HG03064 (cell line): ENCODE data around the gene DUT.

ENCODE experiments used
- ATAC-seq: cut with Tn5 transposase; IDR thresholded peaks from one replicate; pipeline ENCODE4 v1.9.1; 2021; ENCODE audit warnings: low read depth; ENCODE audit not compliant: unreplicated experiment

DUT gene

GRCh38 chr15:48330855-48331795, at the start of gene DUT:
TSS of gene DUT (plus strand) at chr15:48331429. CDS start at chr15:48331516, 87 bp downstream.
- ATAC-seq, result peak; percentile 90

DNA sequence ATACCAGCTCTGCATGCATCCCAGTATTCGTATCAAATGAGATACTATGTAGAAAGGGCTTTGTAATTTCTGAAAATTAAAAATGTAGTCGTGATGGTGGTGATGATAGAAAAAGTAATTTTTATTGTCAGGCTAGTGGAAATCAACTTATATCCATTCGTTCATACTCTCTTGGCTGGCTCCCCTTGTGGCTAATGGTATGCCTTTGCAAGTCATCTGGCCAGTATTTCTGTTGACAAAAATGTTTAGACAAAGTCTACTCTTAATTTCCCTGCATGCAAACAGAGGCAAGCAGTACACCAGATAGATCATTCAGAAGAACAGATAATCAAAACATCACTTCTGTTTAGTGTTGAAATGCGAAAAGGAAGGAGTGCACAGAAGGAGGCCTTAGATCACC, 49.6 kb upstream of the DUT start:
- ATAC-seq, result no peak

GRCh38 chr15:48282216-48282615, 49.0 kb upstream of the DUT start:
- ATAC-seq, result no peak

- no peak for ATAC-seq
These were observed 47.7 kb upstream of the DUT start for GRCh38 chr15:48283396-48284145.

- no peak for ATAC-seq
These were observed 45.7 kb upstream of the DUT start for GRCh38 chr15:48285329-48286214.

DNA sequence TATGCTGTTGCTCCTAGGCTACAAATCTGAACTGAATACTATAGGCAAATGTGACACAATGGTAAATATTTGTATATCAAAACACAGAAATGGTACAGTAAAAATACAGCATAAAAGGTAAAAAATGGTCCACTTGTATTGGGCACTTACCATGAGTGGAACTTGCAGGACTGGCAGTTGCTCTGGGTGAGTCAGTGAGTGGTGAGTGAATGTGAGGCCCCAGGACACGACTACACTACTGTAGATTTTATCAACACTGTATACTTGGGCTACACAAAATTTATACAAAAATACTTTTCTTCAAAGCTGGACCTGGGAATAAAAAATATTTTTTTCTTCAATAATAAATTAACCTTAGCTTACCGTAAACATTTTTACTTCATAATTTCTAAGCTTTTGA, 41.6 kb upstream of the DUT start:
- ATAC-seq, result no peak

GRCh38 chr15:48292458-48292857, 38.8 kb upstream of the DUT start:
- no peak for ATAC-seq

- no peak for ATAC-seq
These were observed 33.6 kb upstream of the DUT start for GRCh38 chr15:48297668-48298067.

GRCh38 chr15:48298914-48299313, 32.3 kb upstream of the DUT start:
- no peak for ATAC-seq

DNA sequence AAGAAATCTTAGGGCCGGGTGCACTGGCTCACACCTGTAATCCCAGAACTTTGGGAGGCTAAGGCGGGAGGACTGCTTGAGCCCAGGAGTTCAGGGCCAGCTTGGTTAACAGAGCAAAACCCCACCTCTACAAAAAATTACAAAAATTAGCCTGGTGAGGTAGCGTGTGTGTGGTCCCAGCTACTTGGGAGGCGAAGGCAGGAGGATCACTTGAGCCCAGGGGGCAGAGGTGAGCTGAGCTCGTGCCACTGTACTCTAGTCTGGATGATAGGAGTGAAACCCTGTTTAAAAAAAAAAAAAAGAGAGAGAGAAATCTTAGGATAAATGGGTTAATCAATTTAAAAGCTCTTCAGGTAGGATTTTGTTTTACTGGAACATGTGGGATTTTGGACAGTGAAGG, 31.2 kb upstream of the DUT start:
- ATAC-seq, result no peak

DNA sequence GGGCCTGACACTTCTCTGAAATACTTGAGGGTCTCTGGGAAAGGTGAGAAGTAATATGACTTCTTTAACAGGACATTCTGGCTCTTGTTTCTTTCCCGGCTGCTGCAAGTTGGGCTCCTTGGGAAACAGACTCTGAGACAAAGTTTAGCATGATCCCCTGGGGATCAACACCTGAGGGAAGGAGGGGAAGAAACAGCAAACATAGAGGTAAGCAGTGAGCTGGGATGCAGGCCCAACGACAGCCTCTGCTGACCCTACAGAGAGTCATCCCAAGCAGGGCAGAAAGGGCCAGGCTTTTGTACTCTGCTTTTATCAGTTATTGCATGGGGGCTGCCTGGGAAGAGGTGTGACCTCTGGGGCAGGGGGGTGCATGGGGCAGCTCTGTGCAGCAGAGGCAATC, 26.8 kb upstream of the DUT start:
- ATAC-seq, result no peak

DNA sequence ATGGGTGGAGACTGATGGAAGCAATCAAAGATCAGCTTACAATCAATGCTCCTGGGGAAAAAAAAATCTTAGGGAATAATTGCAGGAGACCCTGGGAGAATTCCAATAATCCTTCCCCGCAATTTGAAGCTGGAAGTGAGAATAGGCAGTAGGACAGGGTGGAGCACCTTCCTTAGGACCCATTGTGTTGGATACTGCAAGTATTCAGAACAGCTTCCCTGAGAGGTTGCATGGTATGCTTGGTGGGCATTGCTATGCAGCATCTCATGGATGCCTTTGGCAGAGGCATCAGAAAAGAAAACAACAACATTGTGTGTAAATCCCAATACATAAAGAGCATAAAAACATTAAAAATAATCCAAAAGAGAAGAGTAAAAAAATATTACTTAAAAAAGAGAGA, 24.6 kb upstream of the DUT start:
- no peak for ATAC-seq

DNA sequence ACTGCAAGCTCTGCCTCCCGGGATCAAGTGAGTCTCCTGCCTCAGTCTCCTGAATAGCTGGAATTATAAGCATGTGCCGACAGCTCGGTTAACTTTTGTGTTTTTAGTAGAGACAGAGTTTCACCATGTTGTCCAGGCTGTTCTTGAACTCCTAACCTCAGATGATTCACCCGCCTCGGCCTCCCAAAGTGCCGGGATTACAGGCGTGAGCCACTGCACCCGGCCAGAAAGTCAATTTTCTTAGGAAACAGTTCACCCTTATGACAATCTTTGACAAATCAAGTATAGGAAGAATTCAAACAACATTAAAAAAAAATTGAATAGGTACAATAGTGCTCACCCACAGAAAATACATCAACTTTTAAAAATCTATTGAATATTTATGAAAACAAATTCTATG, 23.6 kb upstream of the DUT start:
- ATAC-seq, result no peak

DNA sequence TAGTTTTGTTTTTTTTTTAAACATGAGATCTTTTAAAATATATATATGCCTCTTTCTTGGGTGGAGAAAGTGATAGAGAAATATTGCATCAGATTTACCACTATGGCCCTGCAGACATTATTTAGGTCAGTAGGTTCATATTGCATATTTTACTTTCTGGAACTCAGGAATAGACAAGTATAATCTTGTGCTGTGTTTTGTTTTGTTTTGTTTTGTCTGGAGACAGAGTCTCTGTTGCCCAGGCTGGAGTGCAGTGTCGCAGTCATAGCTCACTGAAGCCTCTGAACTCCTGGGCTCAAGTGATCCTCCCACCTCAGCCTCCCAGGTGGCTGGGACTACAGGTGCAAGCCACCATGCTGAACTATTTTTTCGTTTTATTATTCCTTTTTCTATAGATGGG, 21.5 kb upstream of the DUT start:
- ATAC-seq, result no peak

GRCh38 chr15:48313216-48313615, 18.0 kb upstream of the DUT start:
- no peak for ATAC-seq

DNA sequence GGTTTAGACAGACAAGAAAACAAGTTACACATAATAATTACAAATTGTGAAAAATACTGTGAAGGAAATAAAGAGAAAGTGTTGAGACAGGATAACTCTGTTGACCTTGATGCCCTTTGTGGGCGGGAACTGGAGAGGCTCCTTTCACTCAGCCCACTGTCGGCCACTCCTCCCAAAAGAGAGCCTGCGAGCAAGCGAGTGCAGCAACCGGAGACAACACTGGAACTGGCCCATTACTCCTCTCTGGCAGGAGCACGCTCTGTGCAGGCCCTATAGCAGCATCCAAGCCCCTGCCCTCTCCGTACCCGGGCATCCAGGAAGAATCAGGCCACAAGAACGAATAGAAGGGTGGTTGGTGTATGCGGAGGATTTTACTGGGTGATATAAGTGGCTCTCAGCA, 16.2 kb upstream of the DUT start:
- no peak for ATAC-seq

- ATAC-seq, result no peak
These were observed 14.0 kb upstream of the DUT start for GRCh38 chr15:48317221-48317620.

GRCh38 chr15:48318131-48318530, 13.1 kb upstream of the DUT start:
- no peak for ATAC-seq

DNA sequence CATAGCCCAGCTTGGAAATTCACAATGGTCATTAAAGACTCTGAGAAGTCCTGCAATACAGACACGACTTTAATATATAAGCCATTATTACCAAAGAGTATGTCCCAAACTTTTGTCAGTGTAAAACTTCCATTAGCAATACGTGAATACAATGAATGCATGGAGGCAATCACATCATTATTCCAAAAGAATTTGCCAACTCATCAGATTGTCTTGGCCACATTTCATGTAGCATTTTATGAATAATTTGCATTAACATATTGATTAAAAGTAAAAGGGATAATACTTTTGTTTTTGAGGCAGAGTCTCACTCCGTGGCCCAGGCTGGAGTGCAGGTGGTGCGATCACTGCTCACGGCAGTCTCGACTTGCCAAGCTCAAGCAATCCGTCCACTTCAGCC, 7.9 kb upstream of the DUT start:
- ATAC-seq, result no peak

GRCh38 chr15:48324949-48325348, 6.3 kb upstream of the DUT start:
- ATAC-seq, result no peak

DNA sequence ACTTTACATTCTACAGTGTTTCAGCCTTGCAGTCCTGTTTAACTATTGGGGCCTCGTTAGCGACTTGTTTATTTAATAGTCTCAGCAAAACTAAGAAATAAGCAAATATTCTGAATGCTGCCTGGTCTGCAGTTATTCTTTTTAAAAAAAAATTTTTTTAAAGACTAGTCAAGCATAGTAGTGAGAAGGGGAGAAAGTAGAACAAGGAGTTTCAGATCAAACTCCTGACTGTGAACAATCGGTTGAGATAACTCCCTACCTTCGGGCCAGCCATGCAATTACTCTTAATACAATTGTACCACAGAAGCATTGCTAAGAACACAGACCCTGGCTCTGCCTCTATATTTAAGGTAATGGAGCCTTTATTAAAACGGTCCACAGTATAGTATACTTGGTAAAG, 5.8 kb upstream of the DUT start:
- no peak for ATAC-seq
